ENCODE results near the gene UBE2V1. TPM values are rescaled to one million over a fixed set of nuclear protein-coding genes. Genes with fewer than 3 reads are reported as not detected.
"Not testable (repeated sequence)": the region's sequence is repeated elsewhere in the genome, so short reads cannot be mapped to it uniquely, and the experiment has no call there.

The UBE2V1 gene
- total RNA-seq: 93.4 TPM

DNA sequence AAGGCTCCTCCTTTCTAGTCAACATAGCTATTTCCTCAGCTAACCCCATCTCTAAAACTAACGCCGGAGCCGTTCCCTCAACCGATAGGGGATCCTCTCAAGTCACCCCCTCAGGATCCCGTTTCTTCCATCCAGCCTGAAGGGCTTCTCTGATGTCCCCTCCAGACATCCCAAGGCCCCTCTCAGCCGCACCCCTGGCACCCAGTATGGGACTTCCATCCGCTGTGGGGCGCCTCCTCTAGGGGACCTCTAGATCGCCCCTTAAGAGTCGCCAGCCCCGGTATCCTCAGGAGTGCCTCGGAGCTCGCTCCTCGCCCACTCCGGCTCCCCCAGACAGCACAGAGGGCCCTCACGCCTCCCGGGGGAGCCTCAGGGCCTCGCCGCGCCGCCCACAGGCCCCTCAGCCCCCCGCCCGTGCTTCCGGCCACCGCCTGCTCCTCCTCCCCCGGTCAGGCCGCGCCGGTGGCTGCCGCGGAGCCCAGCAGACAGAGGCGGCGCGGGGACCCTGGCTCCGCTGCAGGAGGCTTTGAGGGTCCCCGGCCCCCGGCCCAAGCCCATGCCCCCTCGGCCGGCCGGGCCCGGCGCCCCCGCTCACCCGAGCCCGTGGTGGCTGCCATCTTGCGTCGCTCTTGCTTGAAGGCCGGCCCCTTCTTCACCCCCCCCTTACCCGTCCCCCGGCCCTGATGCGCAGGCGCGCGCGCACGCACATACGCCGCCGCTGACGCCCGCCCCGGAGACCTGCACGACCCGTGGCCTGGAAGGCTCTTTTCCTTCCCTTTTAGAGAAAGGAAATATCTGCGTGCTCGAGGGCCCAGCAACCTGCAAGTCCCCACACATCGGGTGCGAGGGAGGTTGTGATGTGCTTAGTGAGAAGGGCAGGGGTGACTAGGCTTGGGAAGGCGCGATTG, at the start of gene UBE2V1:
TSS of gene UBE2V1 (minus strand) at position 639 of the 908 bp plus-strand sequence. CDS start at position 617, 22 bp downstream.
- DNase-seq (ENCODE audit: low spot score): peak; percentile 94
- ATAC-seq: peak; percentile 89
- intact Hi-C loops (cut with DNase I): no loop called here

DNA sequence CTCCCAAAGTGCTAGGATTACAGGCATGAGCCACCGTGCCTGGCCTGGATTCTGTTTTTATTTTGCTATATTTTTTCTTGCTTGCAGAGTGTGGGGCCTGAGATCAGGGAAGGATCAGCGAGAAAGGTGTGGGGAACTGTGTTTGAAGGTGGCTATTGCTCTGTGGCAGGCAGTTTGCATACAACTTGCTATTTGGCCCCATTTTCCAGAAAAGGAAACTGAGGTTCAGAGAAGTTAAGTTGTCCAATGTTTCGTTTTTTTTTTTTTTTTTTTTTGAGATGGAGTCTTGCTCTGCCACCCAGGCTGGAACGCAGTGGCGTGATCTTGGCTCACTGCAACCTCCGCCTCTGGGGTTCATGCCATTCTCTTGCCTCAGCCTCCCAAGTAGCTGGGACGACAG, 48.5 kb upstream of the UBE2V1 start:
- ATAC-seq; DNase-seq (ENCODE audit: low spot score); intact Hi-C loops (cut with DNase I): not testable (repeated sequence)

DNA sequence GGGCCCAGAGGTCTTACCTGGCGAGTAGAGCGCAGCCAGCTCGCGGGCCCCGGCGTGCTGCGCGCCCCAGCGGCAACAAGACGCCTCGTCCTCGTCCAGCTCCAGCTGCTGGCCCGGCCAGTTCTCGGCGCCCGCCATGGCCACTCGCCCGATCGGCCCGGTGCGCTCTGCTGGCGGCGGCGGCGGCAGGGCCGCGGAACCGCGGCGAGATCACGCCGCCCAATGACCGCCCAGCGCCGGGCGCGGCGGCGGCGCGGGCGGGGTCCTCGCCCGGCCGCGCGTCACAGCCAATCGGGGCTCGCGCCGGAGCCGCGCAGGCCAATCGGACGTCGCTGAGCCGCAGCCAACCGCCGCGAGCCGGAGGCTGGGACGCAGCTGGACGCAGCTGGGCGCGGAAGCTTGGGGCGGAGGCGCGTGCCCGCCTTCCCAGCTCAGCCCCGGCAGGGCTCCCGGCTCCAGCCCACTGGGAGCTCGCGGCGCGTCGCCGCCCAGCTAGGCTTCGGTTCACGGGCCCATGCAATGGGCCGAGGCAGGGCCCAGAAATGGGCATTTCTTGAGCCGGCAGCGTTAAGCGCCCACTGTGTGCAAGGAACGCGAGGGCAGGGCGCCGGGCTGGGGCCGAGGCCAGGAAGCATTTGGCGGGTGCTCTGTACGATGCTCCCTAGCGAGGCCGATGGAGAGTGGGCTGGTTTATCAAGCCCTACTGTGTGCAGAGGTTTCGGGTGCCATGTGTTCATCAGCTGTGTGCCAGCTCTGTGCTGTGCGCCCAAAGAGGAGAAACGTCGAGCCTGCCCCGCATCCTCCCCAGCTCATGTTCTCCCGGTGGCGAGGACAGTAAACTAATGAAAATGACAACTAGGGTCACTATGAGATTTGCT, 40.8 kb upstream of the UBE2V1 start, which contains the start of gene PEDS1:
TSS of gene PEDS1 (minus strand) at position 224 of the 878 bp plus-strand sequence. CDS start at position 138, 86 bp downstream.
- DNase-seq (ENCODE audit: low spot score): peak; percentile 94

DNA sequence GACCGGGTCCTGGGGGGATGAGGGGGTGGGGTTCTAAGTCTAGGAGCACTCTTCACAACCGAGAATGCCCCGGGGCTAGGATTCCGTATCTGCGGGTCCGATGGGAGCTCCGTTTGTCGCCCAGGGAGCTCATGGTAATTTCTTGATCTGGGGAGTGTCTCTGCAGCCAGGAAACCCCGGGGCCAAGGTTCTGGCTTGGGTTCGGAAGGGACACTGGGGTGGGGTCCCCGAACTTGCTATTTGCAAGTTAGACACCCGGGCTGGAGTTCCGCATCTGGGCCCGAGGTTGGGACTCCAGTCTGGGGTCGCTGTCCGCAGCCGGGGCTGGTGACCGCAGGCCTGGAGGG, 40.2 kb upstream of the UBE2V1 start:
- intact Hi-C loops (cut with DNase I): no loop called here
- DNase-seq (ENCODE audit: low spot score): no peak
- no peak for ATAC-seq

More for the DNA sequence above, 40.8 kb upstream of the UBE2V1 start, which contains the start of gene PEDS1:
- intact Hi-C loops (cut with DNase I): no loop called here
- ATAC-seq: peak; percentile 95

DNA sequence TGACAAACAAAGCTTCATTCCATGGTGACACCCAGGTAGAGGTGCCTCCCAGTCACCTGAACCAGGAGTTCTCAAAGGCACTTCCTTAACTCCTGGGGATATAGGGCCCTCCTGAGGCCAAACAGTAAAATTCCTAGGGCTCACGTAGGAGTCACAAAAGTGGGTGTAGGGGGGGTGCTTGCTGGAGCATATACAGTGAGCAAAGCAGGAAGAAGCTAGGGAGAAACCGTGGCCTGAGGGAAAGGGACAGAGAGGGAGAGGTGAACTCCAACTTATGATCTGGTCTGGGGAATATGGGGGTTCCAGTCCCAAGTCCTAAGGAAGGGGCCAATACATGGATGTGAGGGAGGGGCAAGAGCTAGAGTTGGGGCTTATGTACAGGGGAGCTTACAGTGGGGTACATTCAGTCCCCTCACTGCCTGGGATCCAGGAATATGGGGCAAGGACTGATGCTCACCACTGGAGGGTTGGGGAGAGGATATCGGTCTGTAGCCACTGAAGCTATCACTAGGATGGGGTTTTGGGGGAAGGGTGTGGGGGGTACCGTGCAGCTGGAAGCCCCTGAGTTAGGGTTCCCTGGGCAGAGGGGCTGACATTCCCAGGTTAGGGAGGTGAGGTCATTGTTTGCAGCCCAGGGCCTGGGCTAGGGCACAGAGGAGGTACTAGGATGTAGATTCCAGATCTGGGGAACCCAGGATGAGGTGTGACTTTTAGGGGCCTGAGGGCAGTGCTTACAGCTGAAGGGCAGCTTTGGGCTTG, 39.6 kb upstream of the UBE2V1 start:
- intact Hi-C loops (cut with DNase I): no loop called here
- DNase-seq (ENCODE audit: low spot score) (no peak), ATAC-seq (no peak)

DNA sequence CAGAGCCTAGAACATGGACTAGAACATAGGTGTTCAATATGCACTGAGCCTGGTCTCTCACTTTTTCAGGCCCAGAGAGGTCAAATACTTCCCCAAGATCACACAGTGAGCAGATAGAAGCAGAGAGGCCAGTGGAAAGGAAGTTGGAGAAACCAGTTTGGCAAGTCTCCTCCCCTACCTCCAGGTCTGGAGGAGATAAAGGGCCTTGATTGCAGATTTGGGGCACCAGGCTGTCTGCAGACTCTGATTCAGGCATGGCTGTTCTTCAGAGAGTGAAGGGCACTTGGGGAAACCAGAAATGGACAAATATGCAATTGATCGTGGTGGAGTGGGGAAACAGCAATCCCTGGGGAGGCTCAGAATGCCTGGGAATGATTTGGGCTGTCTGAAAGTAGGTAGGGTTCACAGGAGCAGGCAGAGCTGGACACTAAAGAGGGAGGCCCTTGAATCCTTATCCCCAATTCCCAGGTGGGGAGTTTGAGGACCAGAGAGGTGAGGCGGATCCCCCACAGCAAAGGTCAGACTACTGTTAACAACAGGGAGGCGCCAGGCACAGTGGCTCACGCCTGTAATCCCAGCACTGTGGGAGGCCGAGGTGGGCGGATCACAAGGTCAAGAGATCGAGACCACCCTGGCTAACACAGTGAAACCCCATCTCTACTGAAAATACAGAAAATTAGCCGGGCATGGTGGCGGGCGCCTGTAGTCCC, 38.2 kb upstream of the UBE2V1 start:
- intact Hi-C loops (cut with DNase I): no loop called here
- no peak for DNase-seq (ENCODE audit: low spot score)
- ATAC-seq: no peak

DNA sequence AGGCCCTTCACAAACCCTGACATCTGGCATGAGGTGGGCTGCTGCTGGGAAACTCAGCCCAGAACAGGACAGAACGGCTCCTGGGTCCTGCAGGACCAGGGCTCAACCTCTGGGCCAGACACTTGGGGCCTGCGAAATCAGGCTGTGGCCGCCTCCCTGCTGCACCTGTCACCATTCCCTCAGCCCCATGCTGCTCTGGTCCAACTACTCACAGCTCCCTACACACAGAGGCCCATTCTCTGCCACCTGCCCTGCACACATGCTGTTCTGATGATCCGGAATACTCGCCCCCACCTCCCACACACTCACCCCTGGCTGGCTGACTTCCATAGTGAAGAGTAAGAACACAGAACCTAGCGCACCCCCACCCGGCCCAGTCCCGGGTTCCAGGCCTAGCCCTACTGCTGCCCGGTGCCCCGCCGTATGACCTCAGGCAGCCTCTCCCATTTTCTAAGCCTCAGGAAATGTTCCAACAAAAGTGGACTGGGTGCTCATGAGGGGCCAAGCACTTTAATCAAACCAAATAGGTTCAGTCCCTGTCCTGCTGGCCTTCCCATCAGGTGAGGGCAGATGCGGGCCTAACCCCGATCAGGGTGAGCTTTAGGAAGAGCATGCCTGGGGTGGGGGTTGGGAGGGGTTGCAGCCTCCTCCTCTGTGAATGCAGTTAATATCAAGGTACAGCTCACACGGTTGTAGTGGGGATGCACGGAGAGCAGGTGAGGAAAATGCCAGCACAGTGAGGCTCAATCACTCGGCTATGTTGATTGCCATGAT, 36.7 kb upstream of the UBE2V1 start:
- intact Hi-C loops (cut with DNase I): no loop called here
- ATAC-seq: no peak
- DNase-seq (ENCODE audit: low spot score): no peak

DNA sequence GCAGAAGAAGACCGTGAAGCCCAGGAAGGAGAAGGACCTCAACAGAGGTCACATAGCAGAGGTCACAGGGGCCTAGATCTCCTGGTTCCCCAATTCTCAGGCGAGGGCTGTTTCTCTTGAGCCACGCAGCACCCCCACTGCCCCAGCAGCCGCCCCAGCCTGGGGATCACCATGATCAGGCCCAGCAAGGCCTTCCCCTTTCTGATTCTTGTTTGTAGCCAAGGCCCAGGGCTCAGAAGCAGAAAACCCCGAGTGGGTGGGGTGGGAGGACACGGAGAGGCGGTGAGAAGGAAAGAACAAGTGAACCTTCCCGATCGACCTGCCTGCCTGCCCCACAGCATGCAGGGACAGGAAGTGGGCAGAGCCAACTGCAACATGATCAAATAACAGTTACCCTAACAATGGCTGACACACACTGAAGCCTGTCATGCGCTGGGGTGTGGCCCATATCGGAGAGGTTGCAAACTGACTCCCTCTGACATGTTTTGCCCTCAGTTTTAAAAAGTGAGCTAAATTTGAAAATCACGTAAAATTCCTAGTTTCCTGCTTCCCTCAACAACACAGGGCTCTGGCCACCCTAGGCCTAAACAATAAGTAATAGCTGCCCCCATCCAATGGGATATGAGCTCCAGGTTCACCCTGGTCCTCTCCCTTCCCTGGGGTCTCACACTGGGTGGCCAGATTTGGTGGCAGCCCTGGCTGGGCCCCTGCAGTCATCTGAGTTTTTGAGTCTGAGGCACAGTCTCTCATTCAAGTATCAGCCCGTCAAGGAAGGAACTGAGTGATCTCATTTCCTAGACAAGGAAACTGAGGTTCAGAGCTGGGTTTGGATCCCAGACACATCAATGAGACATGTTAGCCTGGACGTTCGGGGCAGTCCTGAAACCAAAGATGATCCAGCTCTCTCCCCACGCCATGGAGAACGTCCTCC, 34.0 kb upstream of the UBE2V1 start:
- peak; percentile 17 for ATAC-seq
- no peak for DNase-seq (ENCODE audit: low spot score)
- intact Hi-C loops (cut with DNase I): no loop called here

DNA sequence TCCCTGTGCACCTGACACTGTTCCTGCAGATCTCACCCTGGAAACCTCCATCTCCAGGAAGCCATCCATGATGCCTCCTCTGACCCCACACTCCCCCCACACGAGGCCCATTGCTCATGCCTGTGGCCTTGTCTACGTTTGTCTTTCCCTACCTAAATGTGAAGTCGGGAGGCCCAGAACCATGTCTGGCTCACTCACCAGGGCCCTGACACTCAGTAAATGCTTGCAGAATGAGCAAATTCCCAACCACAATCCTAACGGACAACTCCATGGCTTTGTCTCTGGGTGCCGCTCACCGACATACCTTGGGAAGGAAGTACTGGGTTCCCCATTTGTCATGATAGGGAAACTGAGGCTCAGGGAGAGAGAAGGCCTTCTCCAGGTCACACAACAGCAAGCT, 33.3 kb upstream of the UBE2V1 start:
- intact Hi-C loops (cut with DNase I): no loop called here
- ATAC-seq (no peak), DNase-seq (ENCODE audit: low spot score) (no peak)

DNA sequence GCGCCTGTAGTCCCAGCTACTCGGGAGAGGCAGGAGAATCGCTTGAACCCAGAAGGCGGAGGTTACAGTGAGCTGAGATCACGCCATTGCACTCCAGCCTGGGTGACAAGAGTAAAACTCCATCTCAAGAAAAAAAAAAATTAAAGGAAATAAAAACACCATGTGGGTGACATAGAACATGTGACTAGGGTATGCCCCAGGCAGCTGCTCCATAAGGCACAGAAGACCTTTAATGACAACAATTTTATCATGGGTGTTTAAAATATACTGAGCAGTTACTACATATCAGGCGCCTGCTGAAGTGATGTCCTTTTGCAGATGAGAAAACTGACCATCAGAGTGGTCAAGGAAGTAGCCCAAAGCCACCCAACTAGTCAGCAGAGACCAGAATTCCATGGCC, 32.6 kb upstream of the UBE2V1 start:
- no peak for ATAC-seq

DNA sequence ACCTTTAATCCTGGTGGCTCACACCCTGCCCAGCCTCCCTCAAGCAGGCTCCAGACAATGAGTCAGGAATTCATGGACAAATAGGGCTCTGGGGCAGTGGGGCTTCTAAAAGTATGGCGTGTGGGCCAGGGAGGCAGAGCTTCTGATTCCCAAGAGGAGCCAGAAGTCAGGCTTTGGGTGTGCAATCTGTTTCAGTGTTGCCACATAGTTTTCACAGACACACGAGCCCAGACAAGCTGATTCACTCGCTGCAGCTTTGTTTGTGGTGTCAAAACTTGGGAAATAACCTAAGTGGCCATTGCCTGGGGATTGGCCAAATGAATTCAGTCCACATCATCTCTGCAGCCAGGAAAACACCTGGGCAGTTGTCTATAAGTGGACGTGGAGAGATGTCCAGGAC, 31.4 kb upstream of the UBE2V1 start:
- DNase-seq (ENCODE audit: low spot score) (no peak), ATAC-seq (peak; percentile 86)
- intact Hi-C loops (cut with DNase I): no loop called here

More for the DNA sequence above, 32.6 kb upstream of the UBE2V1 start:
- DNase-seq (ENCODE audit: low spot score): no peak
- intact Hi-C loops (cut with DNase I): no loop called here

DNA sequence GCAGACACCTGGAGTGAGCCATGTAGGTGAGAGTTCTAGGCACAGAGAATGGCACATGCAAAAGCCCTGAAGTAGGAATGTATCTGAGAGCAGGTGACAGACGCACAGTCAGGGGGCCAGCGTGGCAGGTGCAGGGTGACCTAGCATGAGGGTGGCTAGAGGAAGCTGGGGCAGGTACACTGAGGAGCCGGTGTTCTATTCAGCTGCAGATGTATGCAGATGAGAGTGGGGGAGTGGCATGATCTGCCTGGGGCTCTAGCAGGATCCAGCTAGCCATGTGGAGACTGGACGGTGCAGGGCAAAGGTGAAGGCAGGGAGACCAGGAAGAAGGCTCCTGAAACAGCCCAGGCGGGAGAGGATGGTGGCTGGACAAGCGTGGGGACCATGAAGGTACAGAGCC, 29.9 kb upstream of the UBE2V1 start:
- intact Hi-C loops (cut with DNase I): no loop called here
- no peak for ATAC-seq
- no peak for DNase-seq (ENCODE audit: low spot score)

DNA sequence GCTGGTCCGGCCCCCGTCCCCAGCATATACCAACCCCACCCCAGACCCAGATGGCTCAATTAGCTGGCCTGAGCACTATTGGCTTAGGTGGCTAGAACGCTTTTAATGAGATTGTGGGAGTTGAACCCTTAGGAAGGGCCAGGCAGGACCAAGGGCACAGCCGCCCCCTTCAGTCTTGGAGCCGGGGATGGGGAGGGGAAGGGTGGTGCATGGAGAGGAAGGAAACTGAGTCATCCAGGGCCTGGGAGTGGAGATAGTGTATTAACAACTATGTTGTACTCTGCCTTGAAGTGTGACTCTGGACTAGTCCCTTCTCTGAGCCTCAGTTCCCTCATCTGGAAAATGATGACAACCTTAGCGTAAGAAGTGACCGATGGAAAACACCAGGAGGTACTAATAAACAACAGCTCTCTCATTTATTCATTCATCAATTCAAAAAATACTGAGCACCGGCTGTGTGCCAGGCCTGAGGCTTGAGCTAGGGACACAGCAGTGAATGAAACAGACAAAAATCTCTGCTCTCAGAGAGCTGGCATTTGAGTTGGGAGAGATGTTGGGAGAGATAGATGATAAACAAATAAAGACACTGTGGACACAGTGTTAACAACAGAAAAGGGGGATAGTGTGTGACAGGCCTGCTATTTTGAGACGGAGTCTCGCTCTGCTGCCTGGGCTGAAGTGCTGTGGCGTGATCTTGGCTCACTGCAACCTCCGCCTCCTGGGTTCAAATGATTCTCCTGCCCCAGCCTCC, 29.0 kb upstream of the UBE2V1 start:
- no peak for DNase-seq (ENCODE audit: low spot score)
- intact Hi-C loops (cut with DNase I): no loop called here
- ATAC-seq: no peak

DNA sequence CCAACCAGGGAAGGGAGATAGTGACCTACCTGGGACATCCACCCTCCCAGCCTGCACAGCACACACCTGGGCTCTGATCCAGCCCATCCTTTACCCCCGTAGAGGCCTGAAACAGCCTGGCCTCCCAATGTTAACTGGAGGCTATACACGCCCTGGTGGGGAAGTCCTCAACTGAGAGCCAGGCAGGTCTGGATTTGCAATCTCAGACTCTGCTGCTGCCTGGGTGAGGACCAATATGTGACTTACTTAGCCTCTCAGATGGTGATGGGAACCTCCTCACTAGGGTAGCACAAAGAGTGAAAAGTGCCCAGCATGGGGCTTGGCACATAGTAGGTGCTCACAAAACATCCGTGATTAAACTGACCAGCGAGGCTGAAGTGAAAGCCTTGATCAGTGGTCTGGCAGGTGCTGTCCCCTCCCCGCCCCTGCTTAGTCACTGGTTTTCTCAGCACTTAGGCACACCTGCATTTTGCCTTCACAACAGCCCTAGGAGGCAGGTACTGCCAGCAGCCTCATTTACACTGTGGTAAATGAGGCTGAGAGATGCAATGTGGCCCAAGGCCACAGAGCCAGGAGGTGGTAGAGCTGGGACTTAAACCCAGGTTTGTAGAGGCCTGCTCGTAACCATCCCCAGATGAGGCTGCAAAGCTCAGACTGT, 28.2 kb upstream of the UBE2V1 start:
- no peak for DNase-seq (ENCODE audit: low spot score)
- intact Hi-C loops (cut with DNase I): no loop called here
- ATAC-seq: no peak

DNA sequence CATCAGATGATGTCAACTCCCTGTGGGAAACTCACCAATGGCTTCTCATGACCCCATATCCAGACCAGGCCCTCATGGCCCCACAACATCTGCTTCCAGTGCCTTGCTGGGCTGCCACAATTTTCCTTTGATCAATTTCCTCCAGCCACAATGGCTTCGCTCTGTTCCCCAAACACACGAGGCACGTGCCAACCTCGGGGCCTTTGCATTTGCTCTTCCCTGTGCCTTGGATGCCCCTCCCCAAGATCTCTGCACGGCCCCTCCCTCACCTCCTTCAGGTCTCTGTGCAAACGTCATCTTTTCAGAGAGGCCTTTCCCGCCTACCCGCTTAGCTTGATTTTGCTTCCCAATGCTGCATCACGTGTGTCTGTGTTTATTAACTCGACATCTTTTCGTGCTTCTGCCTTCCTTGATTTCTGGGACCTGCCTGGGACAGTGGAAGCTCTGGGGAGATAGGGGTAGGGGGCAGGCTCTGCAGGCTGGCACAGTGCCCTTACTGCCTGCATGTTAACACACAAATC, 27.4 kb upstream of the UBE2V1 start:
- DNase-seq (ENCODE audit: low spot score) (no peak), ATAC-seq (no peak)
- intact Hi-C loops (cut with DNase I): no loop called here
